Activated CD4-positive, alpha-beta T cell treated with anti-CD3 and anti-CD28 coated beads, Interleukin-2, amount 50 U/mL, for 16 hours (primary cell): ENCODE results near the gene STXBP5.
"Not testable (repeated sequence)": the region's sequence is repeated elsewhere in the genome, so short reads cannot be mapped to it uniquely, and the experiment has no call there.

ENCODE experiments used
- DNase-seq: peaks from one replicate; pipeline ENCODE4 v3.0.0-alpha.2; 2020

The STXBP5 gene

GRCh38 chr6:147304016-147304415 is 99.8 kb downstream of the STXBP5 start:
- DNase-seq: no peak

- DNase-seq: no peak
Observed at GRCh38 chr6:147310521-147310920, 106.3 kb downstream of the STXBP5 start.

- no peak for DNase-seq
Observed at GRCh38 chr6:147311218-147311617, 107.0 kb downstream of the STXBP5 start.

GRCh38 chr6:147321260-147321659 is 117.0 kb downstream of the STXBP5 start:
- no peak for DNase-seq

GRCh38 chr6:147322299-147323162 is 118.3 kb downstream of the STXBP5 start:
- peak; percentile 80 for DNase-seq

- no peak for DNase-seq
Observed at GRCh38 chr6:147325557-147325956, 121.3 kb downstream of the STXBP5 start.

- no peak for DNase-seq
Observed at GRCh38 chr6:147331401-147331800, 127.2 kb downstream of the STXBP5 start.

GRCh38 chr6:147337921-147338320 is 133.7 kb downstream of the STXBP5 start:
- no peak for DNase-seq

- DNase-seq: no peak
Observed at GRCh38 chr6:147341486-147341885, 137.3 kb downstream of the STXBP5 start.

GRCh38 chr6:147345902-147346301 is 141.7 kb downstream of the STXBP5 start:
- peak; percentile 1 for DNase-seq

GRCh38 chr6:147347179-147347881 is 143.1 kb downstream of the STXBP5 start:
- no peak for DNase-seq

- no peak for DNase-seq
Observed at GRCh38 chr6:147347882-147348575, 143.8 kb downstream of the STXBP5 start.

- DNase-seq: no peak
Observed at GRCh38 chr6:147361311-147361981, 157.2 kb downstream of the STXBP5 start.

GRCh38 chr6:147366290-147366689 is 162.1 kb downstream of the STXBP5 start:
- no peak for DNase-seq

GRCh38 chr6:147371325-147371724 is 167.1 kb downstream of the STXBP5 start:
- no peak for DNase-seq

- no peak for DNase-seq
Observed at GRCh38 chr6:147372806-147373205, 168.6 kb downstream of the STXBP5 start.

GRCh38 chr6:147378819-147379218 is 174.6 kb downstream of the STXBP5 start:
- DNase-seq: no peak

- DNase-seq: not testable (repeated sequence)
Observed at GRCh38 chr6:147380841-147381240, 176.6 kb downstream of the STXBP5 start.

GRCh38 chr6:147381712-147382111 is 177.5 kb downstream of the STXBP5 start:
- DNase-seq: no peak

GRCh38 chr6:147382945-147383554 is 178.8 kb downstream of the STXBP5 start:
- no peak for DNase-seq

- DNase-seq: no peak
Observed at GRCh38 chr6:147384029-147384428, 179.8 kb downstream of the STXBP5 start.
